Measurements from ENCODE around the gene MGAT5.

The MGAT5 gene

GRCh38 chr2:134231965-134232340 lies 21.9 kb upstream of the MGAT5 start:
- DNase-seq: no peak

- DNase-seq: no peak
Observed at GRCh38 chr2:134232461-134232860, 21.4 kb upstream of the MGAT5 start.

- no peak for DNase-seq
Observed at GRCh38 chr2:134232868-134233727, 20.8 kb upstream of the MGAT5 start.

GRCh38 chr2:134233728-134234136 lies 20.1 kb upstream of the MGAT5 start:
- no peak for DNase-seq

- no peak for DNase-seq
Observed at GRCh38 chr2:134234535-134234934, 19.3 kb upstream of the MGAT5 start.

- DNase-seq: no peak
Observed at GRCh38 chr2:134235510-134236144, 18.2 kb upstream of the MGAT5 start.

- DNase-seq: no peak
Observed at GRCh38 chr2:134238371-134238770, 15.5 kb upstream of the MGAT5 start.

- no peak for DNase-seq
Observed at GRCh38 chr2:134240061-134240460, 13.8 kb upstream of the MGAT5 start.

GRCh38 chr2:134241911-134242310 lies 12.0 kb upstream of the MGAT5 start:
- no peak for DNase-seq

GRCh38 chr2:134243244-134243643 lies 10.6 kb upstream of the MGAT5 start:
- no peak for DNase-seq

GRCh38 chr2:134244086-134244485 lies 9.8 kb upstream of the MGAT5 start:
- no peak for DNase-seq

GRCh38 chr2:134244587-134244986 lies 9.3 kb upstream of the MGAT5 start:
- DNase-seq: peak; percentile 18

GRCh38 chr2:134245340-134245984 lies 8.4 kb upstream of the MGAT5 start:
- DNase-seq: peak; percentile 37

- DNase-seq: no peak
Observed at GRCh38 chr2:134246154-134246874, 7.6 kb upstream of the MGAT5 start.

- no peak for DNase-seq
Observed at GRCh38 chr2:134247679-134248078, 6.2 kb upstream of the MGAT5 start.

GRCh38 chr2:134248913-134249312 lies 5.0 kb upstream of the MGAT5 start:
- DNase-seq: no peak

- no peak for DNase-seq
Observed at GRCh38 chr2:134249755-134250154, 4.1 kb upstream of the MGAT5 start.

- no peak for DNase-seq
Observed at GRCh38 chr2:134250840-134251461, 2.9 kb upstream of the MGAT5 start.

GRCh38 chr2:134252092-134252750 lies 1.7 kb upstream of the MGAT5 start:
- no peak for DNase-seq

GRCh38 chr2:134253117-134253704 lies 661 bp upstream of the MGAT5 start:
- DNase-seq: no peak

- no peak for DNase-seq
Observed at GRCh38 chr2:134254824-134255223, 952 bp downstream of the MGAT5 start.

- no peak for DNase-seq
Observed at GRCh38 chr2:134256956-134257355, 3.1 kb downstream of the MGAT5 start.

All from NCI-H446 treated with DMSO at 0.1 percent for 48 hours (cell line).